Activated B cell treated with CpG ODN at 0.5 μM for 24 hours (primary cell): ENCODE data around the gene INKA2. TPM values are rescaled to one million over a fixed set of nuclear protein-coding genes. Genes with fewer than 3 reads are reported as not detected.

Experiments
- ATAC-seq: fragments of 200-7000 bp; cut with Tn5 transposase; one replicate; pipeline ENCODE4 v1.10.0; 2021; ENCODE audit warnings: low read depth, mild to moderate bottlenecking, moderate library complexity
- CTCF ChIA-PET: fragments of 350-600 bp; sonication (Branson Sonifier 250); formaldehyde crosslinking; loops from one replicate; lab custom pipeline; 2021; ENCODE audit warnings: antibody characterized with exemption; lab: Charles Lee
- POLR2A ChIA-PET: fragments of 350-600 bp; sonication (Branson Sonifier 250); formaldehyde crosslinking; loops from one replicate; lab custom pipeline; 2021; ENCODE audit warnings: antibody characterized with exemption; lab: Charles Lee
- DNase-seq: peaks from one replicate; pipeline ENCODE4 v3.0.0; 2022
- H3K27ac Mint-ChIP-seq: one replicate; pipeline ENCODE4 v1.8.0; 2020; ENCODE audit warnings: mixed read lengths
- H3K27me3 Mint-ChIP-seq: one replicate; pipeline ENCODE4 v1.8.0; 2021; ENCODE audit warnings: mixed read lengths
- H3K36me3 Mint-ChIP-seq: one replicate; pipeline ENCODE4 v1.8.0; 2021; ENCODE audit warnings: low read depth, mixed read lengths
- H3K4me1 Mint-ChIP-seq: one replicate; pipeline ENCODE4 v1.8.0; 2021; ENCODE audit warnings: mixed read lengths
- H3K4me3 Mint-ChIP-seq: one replicate; pipeline ENCODE4 v1.8.0; 2020; ENCODE audit warnings: mild to moderate bottlenecking, mixed read lengths
- H3K9me3 Mint-ChIP-seq: one replicate; pipeline ENCODE4 v1.8.0; 2020; ENCODE audit warnings: mixed read lengths
- intact Hi-C: fragments of 100-400 bp; cut with micrococcal nuclease; formaldehyde crosslinking; loops from one replicate; pipeline ENCODE4 v1.15.1; 2024
- total RNA-seq: library from RNA; stranded (reverse); gene quantifications from 2 replicates; pipeline ENCODE4 v1.2.3, GENCODE V29; 2022
- TF ChIP-seq, protein P1 (sequence below): fragments of 200-600 bp; IDR thresholded peaks from one replicate; pipeline ENCODE4 v1.8.0; 2022; ENCODE audit warnings: antibody characterized with exemption, mild to moderate bottlenecking

INKA2 gene
- total RNA-seq, 1 donor from 2014 or later, result 2.1 TPM

DNA sequence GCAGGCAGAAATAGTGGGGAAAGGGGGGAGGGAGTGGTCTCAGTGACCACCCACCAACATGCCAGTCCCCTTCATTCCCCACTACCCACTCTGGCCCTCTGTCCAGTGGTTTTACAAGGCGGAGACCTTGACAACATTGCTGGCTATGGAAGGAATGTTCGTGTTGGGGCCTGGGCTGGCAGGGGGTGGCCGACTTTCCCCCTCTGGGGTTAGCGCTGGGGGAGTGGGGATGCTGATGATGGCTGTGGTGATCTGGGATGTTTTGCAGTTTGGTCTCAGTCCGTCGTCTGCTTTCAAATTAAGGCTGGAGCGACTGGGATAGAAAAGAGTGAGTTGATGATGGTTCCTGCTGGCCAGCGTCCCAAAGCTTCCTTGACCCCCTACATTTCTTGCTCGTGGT lies 36.8 kb upstream of the INKA2 start:
- no peaks in the 10 kb centered on the region for H3K36me3 Mint-ChIP-seq
- ChIA-PET POLR2A (no interaction called here), CTCF (no interaction called here)
- TF ChIP-seq, protein P1, sequence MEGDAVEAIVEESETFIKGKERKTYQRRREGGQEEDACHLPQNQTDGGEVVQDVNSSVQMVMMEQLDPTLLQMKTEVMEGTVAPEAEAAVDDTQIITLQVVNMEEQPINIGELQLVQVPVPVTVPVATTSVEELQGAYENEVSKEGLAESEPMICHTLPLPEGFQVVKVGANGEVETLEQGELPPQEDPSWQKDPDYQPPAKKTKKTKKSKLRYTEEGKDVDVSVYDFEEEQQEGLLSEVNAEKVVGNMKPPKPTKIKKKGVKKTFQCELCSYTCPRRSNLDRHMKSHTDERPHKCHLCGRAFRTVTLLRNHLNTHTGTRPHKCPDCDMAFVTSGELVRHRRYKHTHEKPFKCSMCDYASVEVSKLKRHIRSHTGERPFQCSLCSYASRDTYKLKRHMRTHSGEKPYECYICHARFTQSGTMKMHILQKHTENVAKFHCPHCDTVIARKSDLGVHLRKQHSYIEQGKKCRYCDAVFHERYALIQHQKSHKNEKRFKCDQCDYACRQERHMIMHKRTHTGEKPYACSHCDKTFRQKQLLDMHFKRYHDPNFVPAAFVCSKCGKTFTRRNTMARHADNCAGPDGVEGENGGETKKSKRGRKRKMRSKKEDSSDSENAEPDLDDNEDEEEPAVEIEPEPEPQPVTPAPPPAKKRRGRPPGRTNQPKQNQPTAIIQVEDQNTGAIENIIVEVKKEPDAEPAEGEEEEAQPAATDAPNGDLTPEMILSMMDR, result no peak
- H3K27me3 Mint-ChIP-seq, result no peaks in the 10 kb centered on the region
- no peak overlapping the region for H3K4me3 Mint-ChIP-seq
- H3K4me1 Mint-ChIP-seq, result no peaks in the 10 kb centered on the region
- no peak for DNase-seq
- H3K9me3 Mint-ChIP-seq, result no peaks in the 10 kb centered on the region
- no peak overlapping the region for H3K27ac Mint-ChIP-seq
- intact Hi-C loops, result no loop called here
- no peak for ATAC-seq

DNA sequence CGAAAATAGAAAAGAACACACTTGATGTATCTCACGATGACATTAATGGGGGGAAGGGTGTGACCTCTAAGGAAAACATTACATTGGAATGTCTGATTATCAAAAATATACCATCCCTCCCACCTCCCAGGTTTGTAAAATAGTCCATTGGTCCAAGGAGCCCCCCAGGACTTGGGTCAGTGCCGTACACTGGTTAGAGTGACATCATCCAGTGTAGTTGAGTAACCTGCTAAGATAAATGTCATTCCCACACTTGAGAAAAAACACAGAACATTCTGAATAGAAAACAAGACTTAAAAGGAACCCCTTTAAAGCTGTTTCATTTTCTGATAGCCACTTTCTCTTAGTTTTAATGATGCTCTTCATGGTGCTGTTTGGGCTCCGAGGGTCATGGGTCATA lies 31.7 kb upstream of the INKA2 start:
- TF ChIP-seq, protein P1, result no peak
- Mint-ChIP-seq H3K27me3 (no peaks in the 10 kb centered on the region), H3K4me3 (no peak overlapping the region), H3K9me3 (no peaks in the 10 kb centered on the region), H3K36me3 (peaks cover 37% of the 10 kb centered on the region), H3K27ac (no peak overlapping the region), H3K4me1 (no peaks in the 10 kb centered on the region)
- ATAC-seq (no peak), DNase-seq (no peak)
- intact Hi-C loops, result no loop called here
- POLR2A ChIA-PET, result no interaction called here
- CTCF ChIA-PET, result interaction anchor here (0.8 to 1.0 kb wide), 2 partner anchors 56 to 289 kb away, joined by 3 to 4 read pairs; no protein-coding TSS in a partner anchor

DNA sequence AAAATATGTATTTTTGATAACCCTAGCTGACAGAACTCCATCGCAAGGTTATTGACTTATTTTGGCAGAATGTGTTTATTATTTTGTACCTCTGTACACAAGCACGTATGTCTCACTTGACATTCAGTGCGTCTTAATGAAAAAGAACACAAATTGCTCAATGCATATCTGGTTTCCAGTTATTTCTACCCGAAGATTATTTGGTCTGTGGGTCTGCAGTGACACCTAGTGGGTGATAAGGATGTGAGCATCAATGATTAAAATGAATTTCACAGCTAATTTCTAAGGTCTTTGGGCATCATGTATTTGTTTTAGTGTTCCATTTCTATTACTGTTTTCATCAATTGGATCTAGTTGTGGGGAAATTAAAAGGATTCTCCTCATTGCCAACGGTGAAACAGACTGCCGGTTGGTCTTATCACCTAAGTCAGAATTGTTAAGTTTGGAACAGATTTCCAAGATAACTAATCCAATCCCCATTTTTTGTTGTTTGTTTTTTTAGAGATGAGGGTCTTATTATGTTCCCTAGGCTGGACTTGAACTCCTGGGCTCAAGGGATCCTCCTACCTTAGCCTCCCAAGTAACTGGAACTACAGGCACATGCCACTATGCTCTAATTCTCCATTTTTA lies 30.4 kb upstream of the INKA2 start:
- POLR2A ChIA-PET, result interaction anchor here (1.0 to 1.7 kb wide), 2 partner anchors 55 to 262 kb away, joined by 4 to 5 read pairs; no protein-coding TSS in a partner anchor
- peaks cover 50% of the 10 kb centered on the region for H3K36me3 Mint-ChIP-seq
- H3K9me3 Mint-ChIP-seq, result no peaks in the 10 kb centered on the region
- CTCF ChIA-PET, result interaction anchor here (0.7 to 5.5 kb wide), 24 partner anchors 9 to 739 kb away, joined by 3 to 86 read pairs (median 5); partner anchors contain the start of gene WDR77
- TF ChIP-seq, protein P1, result no peak
- no peaks in the 10 kb centered on the region for H3K4me1 Mint-ChIP-seq
- no peaks in the 10 kb centered on the region for H3K27me3 Mint-ChIP-seq
- H3K27ac Mint-ChIP-seq, result no peak overlapping the region
- H3K4me3 Mint-ChIP-seq, result no peak overlapping the region
- no peak for DNase-seq
- intact Hi-C loops, result loop anchor here (1.0 to 2.0 kb wide), 7 partner anchors 14 to 987 kb away; partner anchors contain the start of gene DDX20
- ATAC-seq, result peak; percentile 58

- Mint-ChIP-seq H3K27me3 (no peaks in the 10 kb centered on the region), H3K4me1 (no peaks in the 10 kb centered on the region), H3K36me3 (peaks cover 59% of the 10 kb centered on the region), H3K27ac (no peak overlapping the region), H3K9me3 (no peaks in the 10 kb centered on the region), H3K4me3 (no peak overlapping the region)
- TF ChIP-seq, protein P1, result no peak
- DNase-seq, result no peak
- intact Hi-C loops, result loop anchor here (1.0 to 2.0 kb wide), 7 partner anchors 13 to 986 kb away; partner anchors contain the start of gene DDX20
- ChIA-PET CTCF (interaction anchor here (0.7 to 5.5 kb wide), 17 partner anchors 8 to 738 kb away, joined by 3 to 86 read pairs (median 5); partner anchors contain the start of gene INKA2), POLR2A (interaction anchor here (1.7 kb wide), 1 partner anchor 261 kb away, joined by 5 read pairs; no protein-coding TSS in a partner anchor)
- ATAC-seq, result no peak
Measured at GRCh38 chr1:111768625-111769024, 29.4 kb upstream of the INKA2 start.

DNA sequence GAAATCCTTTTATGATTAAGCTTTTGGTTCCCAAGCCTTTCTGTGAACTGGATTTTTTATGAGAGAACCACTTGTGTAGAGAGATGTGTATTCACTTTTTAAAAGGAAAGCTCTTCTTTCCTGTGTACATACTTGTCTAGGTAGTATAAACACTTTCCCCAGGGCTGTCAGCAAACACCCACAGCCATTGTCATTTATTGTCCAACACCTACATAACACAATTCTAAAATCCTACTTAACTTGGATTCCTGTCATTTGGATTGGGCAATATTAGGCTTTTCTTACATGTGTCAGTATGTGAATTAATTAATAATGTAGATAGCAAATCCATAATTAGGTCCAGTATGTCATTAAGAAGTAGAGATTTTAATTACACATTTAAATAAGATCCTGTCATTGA lies 28.8 kb upstream of the INKA2 start:
- DNase-seq (no peak), ATAC-seq (no peak)
- intact Hi-C loops, result loop anchor here (2.0 kb wide), 2 partner anchors 545 to 985 kb away; no protein-coding TSS in a partner anchor
- ChIA-PET POLR2A (interaction anchor here (1.4 to 1.7 kb wide), 2 partner anchors 12 to 260 kb away, joined by 5 to 6 read pairs; partner anchors contain the start of gene DDX20), CTCF (interaction anchor here (0.8 to 5.5 kb wide), 11 partner anchors 12 to 369 kb away, joined by 3 to 86 read pairs (median 5); partner anchors contain the start of genes DDX20 and INKA2)
- Mint-ChIP-seq H3K27ac (no peak overlapping the region), H3K27me3 (no peaks in the 10 kb centered on the region), H3K4me1 (no peaks in the 10 kb centered on the region), H3K36me3 (peaks cover 64% of the 10 kb centered on the region), H3K9me3 (no peaks in the 10 kb centered on the region), H3K4me3 (no peak overlapping the region)
- TF ChIP-seq, protein P1, result no peak
